MM.1S (cell line): ENCODE measurements around the gene SPEM1.

Experiments used
- EZH2 ChIP-seq: fragments of 300-600 bp; sonication (generic); optimal IDR thresholded peaks from 2 replicates; pipeline ENCODE3; 2017; ENCODE audit warnings: low read depth, mild to moderate bottlenecking, antibody characterized with exemption, low read length, mixed read lengths
- TF ChIP-seq, protein P1 (sequence below): fragments of 300-600 bp; sonication (generic); IDR thresholded peaks from 2 replicates; pipeline ENCODE4 v1.5.1; 2016; ENCODE audit warnings: antibody characterized with exemption, low read length, mixed read lengths

DNA sequence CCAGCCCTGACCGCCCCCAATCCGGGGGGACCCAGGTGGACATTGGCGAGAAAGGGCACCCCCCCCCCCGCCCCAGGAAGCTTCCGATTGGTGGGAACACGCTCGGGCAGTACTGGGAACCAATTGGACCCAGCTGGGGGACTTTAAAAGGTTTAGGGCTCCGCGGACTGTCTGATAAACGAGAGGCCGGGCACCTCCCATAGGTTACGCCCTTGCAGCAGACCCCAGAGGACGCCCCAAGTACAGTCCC lies 16.5 kb upstream of the SPEM1 start:
- TF ChIP-seq, protein P1, sequence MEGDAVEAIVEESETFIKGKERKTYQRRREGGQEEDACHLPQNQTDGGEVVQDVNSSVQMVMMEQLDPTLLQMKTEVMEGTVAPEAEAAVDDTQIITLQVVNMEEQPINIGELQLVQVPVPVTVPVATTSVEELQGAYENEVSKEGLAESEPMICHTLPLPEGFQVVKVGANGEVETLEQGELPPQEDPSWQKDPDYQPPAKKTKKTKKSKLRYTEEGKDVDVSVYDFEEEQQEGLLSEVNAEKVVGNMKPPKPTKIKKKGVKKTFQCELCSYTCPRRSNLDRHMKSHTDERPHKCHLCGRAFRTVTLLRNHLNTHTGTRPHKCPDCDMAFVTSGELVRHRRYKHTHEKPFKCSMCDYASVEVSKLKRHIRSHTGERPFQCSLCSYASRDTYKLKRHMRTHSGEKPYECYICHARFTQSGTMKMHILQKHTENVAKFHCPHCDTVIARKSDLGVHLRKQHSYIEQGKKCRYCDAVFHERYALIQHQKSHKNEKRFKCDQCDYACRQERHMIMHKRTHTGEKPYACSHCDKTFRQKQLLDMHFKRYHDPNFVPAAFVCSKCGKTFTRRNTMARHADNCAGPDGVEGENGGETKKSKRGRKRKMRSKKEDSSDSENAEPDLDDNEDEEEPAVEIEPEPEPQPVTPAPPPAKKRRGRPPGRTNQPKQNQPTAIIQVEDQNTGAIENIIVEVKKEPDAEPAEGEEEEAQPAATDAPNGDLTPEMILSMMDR, result no peak
- no peak for TF ChIP-seq EZH2
